Hematopoietic multipotent progenitor cell treated with erythropoietin and hydrocortisone succinate and interleukin-3 and kit ligand, for 17 days (in vitro differentiated cells): ENCODE measurements around the gene COA1.
"Not testable (repeated sequence)": the region's sequence is repeated elsewhere in the genome, so short reads cannot be mapped to it uniquely, and the experiment has no call there.

Source experiments
- DNase-seq: peaks from one replicate; pipeline ENCODE4 v3.0.0-alpha.2; 2015; ENCODE audit warnings: low spot score

The COA1 gene

DNA sequence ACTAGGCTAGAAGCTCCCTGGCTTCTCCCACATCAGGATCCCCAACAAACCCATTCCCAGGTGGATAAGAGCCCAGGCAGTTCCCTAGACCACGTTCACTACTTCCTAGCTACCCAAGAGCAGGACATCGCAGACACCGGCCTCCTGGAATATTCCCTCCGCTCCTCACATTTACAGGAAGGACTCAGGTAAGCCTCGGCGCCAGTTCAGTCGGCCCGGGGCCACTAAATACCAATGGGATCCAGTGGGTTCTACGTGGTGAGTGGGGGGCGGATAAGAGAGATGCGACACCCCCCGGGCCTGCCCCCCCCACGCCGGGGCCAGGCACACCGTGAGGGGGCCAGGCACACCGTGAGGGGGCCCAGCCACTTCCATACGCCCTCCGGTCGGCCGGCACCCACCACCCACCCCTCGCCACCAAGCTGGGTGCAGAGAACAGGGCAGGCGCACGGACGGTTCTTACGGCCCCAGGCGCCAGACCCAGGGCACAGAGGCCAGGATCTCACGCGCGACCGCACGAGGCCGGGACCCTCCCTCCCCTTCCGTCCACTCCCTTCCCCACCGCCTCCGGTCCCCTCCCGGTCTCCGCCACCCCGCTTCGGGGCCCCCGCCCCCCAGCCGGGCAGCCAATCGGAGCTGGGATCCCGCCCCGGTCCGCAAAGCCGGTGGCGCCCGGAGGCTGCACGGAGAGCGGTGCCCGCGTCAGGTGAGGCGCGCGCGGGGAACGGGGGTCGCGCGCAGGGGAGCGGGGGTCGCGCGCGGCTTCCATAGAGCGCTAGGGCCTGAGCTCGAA, 28.9 kb upstream of the COA1 start, which contains the start of gene BLVRA:
TSS of gene BLVRA (plus strand) at position 652 of the 793 bp plus-strand sequence. CDS start 12,479 bp downstream, outside the sequence.
- peak; percentile 50 for DNase-seq

DNA sequence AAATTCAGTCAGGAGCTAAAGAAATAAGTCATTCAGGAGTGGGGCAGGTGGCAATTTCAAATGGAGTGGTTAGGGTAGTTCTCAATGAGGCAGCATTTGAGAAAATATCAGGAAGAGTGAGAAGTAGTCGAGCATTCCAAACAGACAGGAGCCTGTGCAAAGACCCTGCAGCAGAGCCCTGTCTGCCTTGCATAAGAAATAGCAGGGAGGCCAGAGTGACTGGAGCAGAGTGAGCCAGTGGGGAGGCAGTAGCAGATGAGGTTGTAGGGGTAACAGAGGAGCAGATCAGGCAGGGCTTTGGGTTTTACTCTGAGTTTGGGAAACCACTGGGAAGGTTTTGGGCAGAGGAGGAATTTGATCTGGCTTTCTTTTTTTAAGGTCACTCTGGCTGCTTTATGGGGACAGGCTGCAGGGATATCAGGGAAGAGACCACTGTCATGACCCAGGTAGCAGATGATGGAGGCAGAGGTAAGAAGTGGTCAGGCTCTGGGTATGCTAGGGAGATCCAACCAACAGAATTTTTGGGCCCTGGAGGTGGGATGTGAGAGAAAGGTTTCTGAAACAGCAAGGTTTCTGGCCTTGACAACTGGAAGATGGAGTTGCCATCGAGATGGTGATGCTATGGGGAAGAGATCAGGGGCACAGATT, 27.9 kb upstream of the COA1 start:
- DNase-seq = no peak

DNA sequence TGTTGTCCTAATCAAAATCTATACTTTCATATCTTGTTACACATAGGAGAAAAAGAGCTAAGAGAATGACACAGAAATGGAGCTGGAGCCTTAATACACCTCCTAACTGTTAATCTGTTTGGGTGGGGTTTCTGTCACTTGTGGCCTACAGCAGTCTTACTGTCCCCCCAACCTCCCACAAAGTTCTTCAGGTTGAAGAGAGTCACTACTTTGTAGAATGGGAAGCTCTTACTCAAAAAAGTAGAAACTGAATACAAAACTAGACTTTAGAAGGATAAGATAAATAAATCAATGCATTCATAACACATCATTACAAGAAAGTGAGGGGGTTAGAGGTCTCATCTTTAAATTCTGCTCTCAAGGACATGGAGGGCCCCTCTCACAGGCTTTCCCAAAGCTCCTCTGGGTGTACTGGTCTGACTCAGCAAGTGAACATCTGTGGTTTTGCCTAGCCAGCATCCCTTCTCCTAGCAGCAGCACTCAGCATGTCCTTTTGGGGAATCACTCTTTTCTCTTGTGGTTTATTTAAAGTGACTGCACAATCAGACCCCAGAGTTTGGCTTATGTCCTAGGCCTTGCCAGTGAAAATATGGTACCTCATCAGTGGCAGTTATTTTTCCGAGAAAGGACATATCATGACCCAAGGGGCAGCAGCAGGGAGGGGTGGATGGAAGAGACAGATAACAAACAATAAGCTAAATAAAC, 27.2 kb upstream of the COA1 start:
- peak; percentile 48 for DNase-seq

DNA sequence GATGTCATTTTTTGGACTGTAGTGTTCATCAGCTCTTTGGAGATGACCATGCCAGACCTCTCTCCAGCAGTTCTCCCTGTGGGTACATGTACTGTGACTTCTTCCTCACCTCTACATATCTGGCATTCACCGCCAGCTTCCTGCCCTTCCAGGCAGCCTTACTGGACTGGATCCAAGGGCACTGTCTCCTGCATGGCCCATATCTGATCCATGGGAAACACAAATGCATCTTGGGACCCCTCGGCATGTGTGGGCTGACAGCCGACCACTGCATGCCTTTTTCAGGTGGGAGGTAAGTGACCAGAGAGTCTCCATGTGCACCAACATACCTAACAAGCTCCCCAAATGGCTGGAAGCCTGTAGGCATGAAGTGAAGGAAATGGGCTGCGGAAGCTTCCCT, 25.3 kb upstream of the COA1 start:
- DNase-seq = no peak

DNA sequence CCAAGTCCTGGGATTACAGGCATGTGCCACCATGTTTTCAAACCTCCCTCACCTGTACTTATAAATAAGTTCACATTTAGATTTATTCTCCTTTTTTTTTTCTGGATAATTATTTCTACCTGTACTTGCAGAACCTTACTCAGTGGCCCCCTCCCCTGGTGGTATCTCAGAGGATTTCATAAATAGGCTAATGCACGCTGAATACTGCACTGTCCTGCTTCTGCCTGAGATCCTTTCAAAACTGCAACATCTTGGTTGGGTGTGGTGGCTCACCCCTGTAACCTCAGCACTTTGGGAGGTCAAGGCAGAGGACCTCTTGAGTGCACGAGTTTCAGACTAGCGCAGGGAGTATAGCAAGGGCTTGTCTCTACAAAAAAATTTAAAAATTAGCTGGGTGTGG, 24.5 kb upstream of the COA1 start:
- DNase-seq = no peak

DNA sequence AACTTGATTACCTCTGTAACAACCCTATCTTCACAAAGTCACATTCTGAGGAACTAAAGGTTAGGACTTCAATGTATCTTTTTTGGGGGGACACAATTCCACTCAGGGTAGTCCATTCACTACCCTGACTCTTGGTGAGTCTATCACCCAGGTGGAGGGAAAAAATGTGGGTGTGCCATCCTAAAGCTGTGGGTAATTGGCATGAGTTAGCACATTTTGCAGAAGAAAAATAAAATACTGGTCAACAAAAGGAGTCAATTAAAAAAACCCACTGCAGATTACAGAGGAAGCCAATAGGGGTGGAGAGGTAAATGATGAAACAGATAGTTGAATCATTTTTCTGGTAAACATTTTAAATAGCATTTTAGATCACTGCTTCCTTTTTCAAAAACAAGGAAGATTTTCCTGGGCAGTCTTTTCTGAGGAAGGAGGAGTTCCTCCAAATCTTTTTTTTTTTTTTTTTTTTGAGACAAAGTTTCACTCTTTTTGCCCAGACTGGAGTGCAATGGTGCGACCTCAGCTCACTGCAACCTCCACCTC, 24.0 kb upstream of the COA1 start:
- no peak for DNase-seq

DNA sequence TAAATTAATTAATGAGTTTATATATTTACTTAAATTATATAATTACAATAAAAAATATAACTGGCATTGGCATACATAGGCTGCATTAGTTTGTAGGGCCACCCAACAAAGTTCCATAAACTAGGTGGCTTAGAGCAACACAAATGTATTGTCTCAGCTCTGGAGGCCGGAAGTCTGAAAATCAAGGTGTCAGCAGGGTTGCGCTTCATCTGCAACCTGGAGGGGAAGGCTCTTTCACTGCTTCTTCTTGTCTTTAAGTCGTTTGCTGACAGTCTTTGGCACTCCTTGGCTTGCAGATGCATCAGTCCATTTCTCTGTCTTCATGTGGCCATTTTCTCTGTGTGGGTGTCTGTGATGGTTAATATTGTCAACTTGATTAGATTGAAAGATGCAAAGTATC, 23.1 kb upstream of the COA1 start:
- DNase-seq = no peak

DNA sequence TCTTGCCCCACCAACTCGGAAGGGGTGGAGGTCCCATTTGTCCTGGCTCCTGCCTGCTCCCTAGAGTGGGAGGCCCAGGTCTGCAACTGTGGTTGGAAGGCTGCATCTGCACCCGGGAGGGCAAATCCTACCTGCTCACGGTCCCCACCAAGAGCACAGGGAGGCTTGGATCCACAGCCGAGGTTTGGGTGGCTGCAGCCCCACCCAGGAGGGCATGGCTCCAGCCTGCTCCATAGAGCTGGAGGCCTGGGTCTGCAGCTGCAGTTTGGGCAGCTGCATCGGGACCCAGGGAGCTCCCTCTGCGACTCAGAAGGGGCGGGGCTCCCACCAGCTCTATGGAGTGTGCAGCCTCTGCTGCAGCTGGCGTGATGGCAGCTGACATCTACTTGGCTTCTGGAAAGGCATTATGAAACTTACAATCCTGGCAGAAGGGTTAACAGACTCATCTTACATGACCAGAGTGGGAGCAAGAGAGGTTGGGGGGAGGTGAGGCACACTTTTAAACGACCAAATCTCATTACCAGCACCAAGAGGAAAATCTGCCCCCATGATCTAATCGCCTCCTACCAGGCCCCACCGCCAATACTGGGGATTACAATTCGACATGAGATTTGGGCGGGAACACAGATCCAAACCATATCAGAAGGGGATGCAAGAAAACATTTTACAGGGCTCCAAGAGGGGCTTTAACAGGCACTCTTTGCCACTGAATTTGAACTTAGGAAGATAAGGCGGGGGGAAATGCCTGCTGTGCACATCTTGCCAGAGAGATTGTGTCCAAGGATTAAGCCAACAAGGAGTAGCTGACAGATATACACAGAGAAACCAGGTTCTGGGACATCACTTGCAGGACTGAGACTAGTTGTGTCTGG, 20.9 kb upstream of the COA1 start:
- no peak for DNase-seq

DNA sequence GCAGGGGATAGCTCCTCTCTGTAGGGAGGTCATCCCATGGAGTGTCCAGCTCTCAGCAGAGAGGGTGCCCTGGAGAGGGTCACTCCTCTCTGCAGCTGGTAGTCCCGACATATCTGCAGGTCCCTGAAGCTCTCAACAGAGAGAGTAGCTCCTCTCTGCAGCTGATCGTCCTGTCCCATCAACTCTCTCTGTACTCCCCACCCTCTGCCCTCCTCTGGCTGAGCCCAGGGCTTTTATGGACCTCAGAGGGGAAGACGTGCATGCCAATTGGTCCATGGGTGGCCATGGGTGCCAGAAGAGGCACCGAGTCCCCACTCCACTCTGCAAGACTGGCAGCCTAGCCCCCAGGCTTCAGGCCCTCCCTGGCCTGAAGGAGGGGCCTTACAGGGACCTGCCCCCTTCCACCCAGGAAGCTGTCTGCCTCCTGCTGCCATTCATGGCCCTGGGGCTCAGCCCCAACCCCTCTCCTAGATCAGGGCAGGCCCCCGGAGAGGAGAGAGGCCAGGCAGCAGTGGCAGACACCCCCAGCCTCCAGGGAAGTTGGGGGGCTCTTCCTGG, 20.1 kb upstream of the COA1 start:
- DNase-seq = no peak

DNA sequence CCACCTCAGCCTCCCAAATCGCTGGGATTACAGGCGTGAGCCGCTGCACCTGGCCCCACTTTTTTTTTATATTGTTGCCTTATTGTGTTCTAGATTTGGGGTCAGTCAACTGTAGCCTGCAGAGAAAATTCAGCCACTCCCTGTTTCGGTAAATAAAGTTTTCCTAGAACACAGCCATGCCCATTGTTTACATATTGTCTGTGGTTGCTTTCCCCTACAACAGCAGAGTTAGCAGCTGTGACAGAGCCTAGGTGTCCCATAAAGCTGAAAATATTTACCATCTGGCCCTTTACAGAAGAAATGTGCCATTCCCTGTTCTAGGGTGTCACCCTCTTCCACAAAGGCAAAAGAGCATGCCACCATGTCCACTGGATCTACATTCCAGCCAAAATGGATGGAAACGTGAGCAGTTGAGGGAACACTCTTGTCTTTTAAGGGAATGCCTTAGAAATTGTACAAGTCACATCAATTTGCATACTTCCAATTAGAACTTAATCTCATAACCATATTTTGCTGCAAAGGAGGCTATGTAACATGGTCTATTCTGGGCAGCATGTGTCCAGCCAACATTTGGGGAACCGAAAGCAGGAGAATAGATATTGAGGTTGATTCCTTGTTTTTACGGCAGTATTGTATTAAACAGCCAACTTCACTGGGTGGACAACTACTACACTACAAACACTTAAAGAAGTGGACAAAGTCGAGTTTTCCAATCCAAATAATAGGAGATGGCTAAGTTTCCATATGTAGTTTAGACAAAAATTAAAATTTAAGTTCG, 18.2 kb upstream of the COA1 start:
- no peak for DNase-seq

DNA sequence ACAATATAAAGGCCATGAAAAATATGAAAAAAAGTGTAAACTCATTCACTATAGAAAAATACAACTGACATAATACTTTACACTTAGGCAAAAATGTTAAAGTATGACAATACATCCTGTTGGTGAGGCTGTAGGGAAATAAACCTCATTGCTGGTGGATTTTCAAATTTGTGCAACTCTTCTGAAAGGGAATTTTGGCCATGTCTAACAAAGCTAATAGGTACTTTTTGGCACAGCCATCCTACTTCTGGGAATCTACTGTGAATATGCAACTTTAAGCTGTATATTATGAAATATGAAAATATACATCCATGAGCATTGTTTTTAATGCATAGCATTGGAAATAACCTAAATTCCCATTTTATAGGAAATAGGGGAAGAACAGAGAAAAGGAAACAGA, 13.4 kb upstream of the COA1 start:
- DNase-seq = no peak

DNA sequence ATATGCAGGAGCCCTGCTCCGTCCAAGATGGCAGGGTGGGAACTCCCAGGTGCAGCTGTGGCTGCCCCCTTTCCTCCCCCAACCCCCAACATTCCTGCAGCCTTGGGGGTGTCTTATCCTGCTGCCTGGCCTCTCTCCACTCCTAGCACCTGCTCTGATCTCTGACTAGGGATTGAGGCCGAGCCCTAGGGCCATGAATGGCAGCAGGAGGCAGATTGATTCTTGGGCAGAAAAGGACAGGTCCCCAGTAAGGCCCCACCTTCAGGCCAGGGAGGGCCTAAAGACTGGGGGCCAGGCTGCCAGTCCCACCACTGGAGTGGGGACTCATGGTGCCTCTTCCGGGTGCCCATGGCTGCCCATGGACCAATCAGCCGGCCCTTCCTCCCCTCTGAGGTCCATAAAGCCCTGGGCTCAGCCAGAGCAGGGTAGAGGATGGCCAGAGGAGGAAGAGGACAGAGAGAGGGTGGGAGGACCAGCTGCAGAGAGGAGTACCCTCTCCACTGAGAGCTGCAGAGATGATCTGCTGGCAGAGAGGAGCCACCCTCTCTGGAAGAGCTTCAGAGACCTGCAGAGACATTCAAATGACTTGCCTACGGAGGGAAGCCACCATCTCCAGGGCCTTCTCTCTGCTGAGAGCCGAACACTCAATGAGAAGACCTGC, 8.3 kb upstream of the COA1 start:
- DNase-seq = no peak

DNA sequence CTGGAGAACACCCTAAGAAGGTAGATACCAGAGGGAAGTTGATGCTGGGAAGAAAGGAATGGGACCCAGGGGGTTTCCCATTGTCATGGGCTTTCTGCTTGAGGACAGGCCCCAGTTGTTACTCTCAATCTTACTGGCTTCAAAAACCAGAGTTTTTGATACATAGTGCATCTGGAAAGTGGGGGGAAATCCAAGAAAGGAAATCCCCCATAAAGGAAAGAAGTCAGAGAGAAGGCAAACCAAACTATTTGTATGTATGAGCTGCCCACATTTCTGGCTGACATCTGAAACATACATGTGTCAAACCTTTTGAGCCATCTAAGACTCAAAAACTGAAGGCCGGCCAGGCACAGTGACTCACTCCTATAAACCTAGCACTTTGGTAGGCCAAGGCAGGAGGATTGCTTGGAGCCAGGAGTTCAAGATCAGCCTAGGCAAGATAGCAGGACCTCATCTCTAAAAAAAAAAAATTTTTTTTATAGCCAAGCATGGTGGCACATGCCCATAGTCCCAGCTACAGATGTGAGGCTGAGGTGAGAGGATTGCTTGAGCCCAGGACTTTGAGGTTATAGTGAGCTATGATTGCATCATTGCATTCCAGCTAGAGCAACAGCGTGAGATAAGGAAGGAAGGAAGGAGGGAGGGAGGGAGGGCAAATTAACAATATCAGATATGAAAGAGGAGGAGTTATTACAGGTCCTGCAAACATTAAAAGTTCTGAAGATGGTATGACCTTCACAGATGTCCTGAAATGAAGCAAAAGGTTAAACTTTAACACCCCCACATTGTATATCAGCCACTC, 6.7 kb upstream of the COA1 start:
- peak; percentile 31 for DNase-seq

DNA sequence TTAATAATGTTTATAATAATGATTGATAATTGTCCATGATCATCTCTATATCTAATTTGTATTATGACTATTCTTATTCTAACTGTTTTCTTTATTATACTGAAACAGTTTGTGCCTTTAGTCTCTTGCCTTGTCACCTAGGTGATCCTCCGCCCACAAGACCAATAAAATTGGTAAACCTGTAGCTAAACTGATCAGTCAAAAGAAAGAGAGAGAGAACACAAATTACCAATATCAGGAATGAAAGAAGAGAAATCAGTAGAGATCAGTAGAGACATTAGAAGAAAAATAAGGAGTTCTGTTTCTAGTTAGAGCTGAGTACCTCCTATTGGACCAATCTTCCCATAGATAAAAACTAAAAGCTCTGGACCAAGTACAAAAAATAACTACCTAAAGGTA, 6.1 kb upstream of the COA1 start:
- no peak for DNase-seq

DNA sequence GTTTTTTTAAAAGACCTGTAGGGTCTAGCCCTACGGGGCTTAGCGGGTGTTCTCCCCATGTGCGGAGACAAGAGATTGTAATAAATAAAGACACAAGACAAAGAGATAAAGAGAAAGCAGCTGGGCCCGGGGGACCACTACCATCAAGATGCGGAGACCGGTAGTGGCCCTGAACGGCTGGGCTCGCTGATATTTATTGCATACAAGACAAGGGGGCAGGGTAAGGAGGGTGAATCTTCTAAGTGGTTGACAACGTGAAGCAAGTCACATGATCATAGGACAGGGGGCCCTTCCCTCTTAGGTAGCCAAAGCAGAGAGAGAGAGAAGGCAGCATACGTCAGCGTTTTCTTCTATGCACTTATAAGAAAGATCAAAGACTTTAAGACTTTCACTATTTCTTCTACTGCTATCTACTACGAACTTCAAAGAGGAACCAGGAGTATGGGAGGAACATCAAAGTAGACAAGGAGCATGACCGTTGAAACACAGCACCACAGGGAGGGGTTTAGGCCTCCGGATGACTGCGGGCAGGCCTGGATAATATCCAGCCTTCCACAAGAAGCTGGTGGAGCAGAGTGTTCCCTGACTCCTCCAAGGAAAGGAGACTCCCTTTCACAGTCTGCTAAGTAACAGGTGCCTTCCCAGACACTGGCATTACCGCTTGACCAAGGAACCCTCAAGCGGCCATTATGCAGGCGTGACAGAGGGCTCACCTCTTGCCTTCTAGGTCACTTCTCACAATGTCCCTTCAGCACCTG, 5.4 kb upstream of the COA1 start:
- DNase-seq = not testable (repeated sequence)

DNA sequence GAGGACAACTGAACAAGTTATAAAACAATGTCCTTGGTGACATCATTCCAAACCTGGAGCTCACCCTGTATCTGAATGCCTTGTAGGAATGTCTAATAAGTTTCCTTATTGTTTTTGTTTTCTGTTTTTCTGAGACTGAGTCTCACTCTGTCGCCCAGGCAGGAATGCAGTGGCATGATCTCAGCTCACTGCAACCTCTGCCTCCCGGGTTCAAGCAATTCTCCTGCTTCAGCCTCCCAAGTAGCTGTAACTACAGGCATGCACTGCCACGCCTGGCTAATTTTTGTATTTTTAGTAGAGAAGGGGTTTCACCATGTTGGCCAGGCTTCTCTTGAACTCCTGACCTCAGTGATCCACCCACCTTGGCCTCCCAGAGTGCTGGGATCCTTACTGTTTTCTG, 2.2 kb upstream of the COA1 start:
- DNase-seq = not testable (repeated sequence)

DNA sequence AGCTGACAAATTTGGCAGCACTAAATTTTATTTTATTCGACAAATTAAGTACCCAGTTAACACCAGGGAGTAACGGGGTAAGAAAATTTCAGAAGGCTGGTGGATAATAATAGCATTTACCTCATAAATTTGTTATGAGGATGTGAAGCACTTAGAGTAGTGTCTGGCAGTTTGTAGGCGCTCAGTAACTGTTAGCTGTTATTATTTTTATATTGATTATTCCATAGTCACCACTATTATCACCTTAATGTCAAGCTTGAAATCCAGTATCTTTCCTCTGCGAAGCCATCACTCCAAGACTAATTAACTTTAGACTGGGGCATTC, 563 bp upstream of the COA1 start:
- DNase-seq = no peak

DNA sequence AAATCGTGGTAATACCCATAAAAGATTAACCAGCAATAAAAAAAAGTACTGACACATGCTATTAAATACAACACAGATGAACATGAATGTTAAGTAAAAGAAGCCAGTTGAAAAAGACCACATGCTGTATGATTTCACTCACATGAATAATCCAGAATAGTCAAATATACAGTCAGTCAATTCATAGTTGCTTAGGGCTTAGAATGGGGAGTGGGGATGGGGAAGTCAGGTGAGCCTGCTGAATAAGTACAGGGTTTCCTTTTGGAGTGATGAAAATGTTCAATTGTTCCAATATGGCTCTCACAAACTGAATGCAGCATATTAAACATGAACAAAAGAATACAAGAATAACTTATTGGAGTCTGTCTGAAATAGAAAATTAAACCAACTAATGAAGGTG, 1.8 kb downstream of the COA1 start:
- no peak for DNase-seq

DNA sequence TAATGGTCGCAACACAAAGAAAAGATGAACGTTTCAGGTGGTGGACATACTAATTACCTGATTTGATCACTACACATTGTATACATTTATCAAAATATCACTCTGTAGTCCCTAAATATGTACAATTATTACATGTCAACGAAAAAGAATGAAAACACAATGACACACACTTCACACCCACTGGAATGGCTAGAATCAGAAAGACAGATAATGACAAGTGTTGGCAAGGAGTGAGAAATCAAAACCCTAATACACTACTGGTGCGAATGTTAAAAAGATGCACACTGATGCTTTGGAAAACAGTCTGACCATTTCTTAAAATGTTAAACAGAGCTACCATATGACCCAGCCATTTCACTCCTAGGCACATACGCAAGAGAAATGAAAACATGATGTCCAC, 2.3 kb downstream of the COA1 start:
- no peak for DNase-seq
